GM23338 (cell line): ENCODE data around the gene SNX32. TPM values are rescaled to one million over a fixed set of nuclear protein-coding genes. Genes with fewer than 3 reads are reported as not detected.
A peak's percentile ranks its signal among the peaks of the same experiment; 100 is the strongest.

Source experiments
- ATAC-seq: fragments of 200-7000 bp; cut with Tn5 transposase; 3 replicates; pipeline ENCODE4 v1.9.1; 2020
- DNase-seq: peaks from one replicate; pipeline ENCODE4 v3.0.0-alpha.2; 2015; ENCODE audit warnings: low spot score
- H2AFZ ChIP-seq: fragments of 200-600 bp; sonication (generic); 2 replicates; pipeline ENCODE4 v1.8.0; 2016; ENCODE audit warnings: antibody characterized with exemption, mild to moderate bottlenecking, moderate library complexity
- H3F3A ChIP-seq: fragments of 200-600 bp; sonication (generic); replicated peaks from 2 replicates; pipeline ENCODE4 v1.8.0; 2017; ENCODE audit warnings: antibody characterized with exemption, mixed run types, low read depth
- H3K27ac ChIP-seq: fragments of 200-600 bp; sonication (generic); 2 replicates; pipeline ENCODE4 v1.6.1; 2016; ENCODE audit warnings: low read depth
- H3K27me3 ChIP-seq: fragments of 200-600 bp; sonication (generic); 2 replicates; pipeline ENCODE4 v1.8.0; 2016; ENCODE audit warnings: mild to moderate bottlenecking, mixed run types, moderate library complexity; ENCODE audit not compliant: insufficient read depth
- H3K36me3 ChIP-seq: fragments of 200-600 bp; sonication (generic); 2 replicates; pipeline ENCODE4 v1.8.0; 2016; ENCODE audit warnings: mild to moderate bottlenecking; ENCODE audit not compliant: insufficient read depth
- H3K4me1 ChIP-seq: fragments of 200-600 bp; sonication (generic); 2 replicates; pipeline ENCODE4 v1.8.0; 2016; ENCODE audit warnings: mild to moderate bottlenecking, moderate library complexity; ENCODE audit not compliant: insufficient read depth
- H3K4me2 ChIP-seq: fragments of 200-600 bp; sonication (generic); 2 replicates; pipeline ENCODE4 v1.7.1; 2017; ENCODE audit warnings: mixed run types
- H3K4me3 ChIP-seq: fragments of 200-600 bp; sonication (generic); 2 replicates; pipeline ENCODE4 v1.6.1; 2016; ENCODE audit warnings: mixed run types
- H3K79me2 ChIP-seq: fragments of 200-600 bp; sonication (generic); replicated peaks from 2 replicates; pipeline ENCODE4 v1.8.0; 2017; ENCODE audit warnings: mild to moderate bottlenecking; ENCODE audit not compliant: insufficient read depth
- H3K9me2 ChIP-seq: fragments of 200-600 bp; sonication (generic); 2 replicates; pipeline ENCODE4 v1.8.0; 2017; ENCODE audit not compliant: insufficient read depth
- H4K20me1 ChIP-seq: fragments of 200-600 bp; sonication (generic); replicated peaks from 2 replicates; pipeline ENCODE4 v1.8.0; 2017; ENCODE audit warnings: mild to moderate bottlenecking; ENCODE audit not compliant: insufficient read depth
- H3K27ac Mint-ChIP-seq: 2 replicates; pipeline ENCODE4 v1.8.0; 2020; ENCODE audit warnings: inconsistent platforms, mild to moderate bottlenecking, moderate library complexity, mixed read lengths
- H3K27me3 Mint-ChIP-seq: 3 replicates; pipeline ENCODE4 v1.8.0; 2022; ENCODE audit warnings: low read depth, mild to moderate bottlenecking, moderate library complexity, mixed read lengths, inconsistent platforms; ENCODE audit not compliant: insufficient read depth, poor library complexity
- H3K36me3 Mint-ChIP-seq: 3 replicates; pipeline ENCODE4 v1.8.0; 2021; ENCODE audit warnings: low read depth, mild to moderate bottlenecking, inconsistent platforms, moderate library complexity, mixed read lengths
- H3K4me1 Mint-ChIP-seq: 3 replicates; pipeline ENCODE4 v1.8.0; 2020; ENCODE audit warnings: mild to moderate bottlenecking, inconsistent platforms, mixed read lengths
- H3K4me3 Mint-ChIP-seq: 3 replicates; pipeline ENCODE4 v1.8.0; 2021; ENCODE audit warnings: moderate library complexity, mild to moderate bottlenecking, inconsistent platforms, mixed read lengths
- H3K9me3 Mint-ChIP-seq: 3 replicates; pipeline ENCODE4 v1.8.0; 2020; ENCODE audit warnings: moderate library complexity, mild to moderate bottlenecking, inconsistent platforms, mixed read lengths
- CTCF ChIP-seq, 2 experiments: fragments of 200-600 bp in 1 of 2; sonication (generic) in 1 of 2; conservative IDR thresholded peaks; 2 replicates each; pipeline versions ENCODE4 v1.5.1 to v1.6.1; 2016 to 2017; ENCODE audit warnings: antibody characterized with exemption in 2 of 2, low read depth in 2 of 2, mild to moderate bottlenecking in 2 of 2, moderate library complexity in 1 of 2
- EZH2 ChIP-seq: fragments of 200-600 bp; sonication (generic); IDR thresholded peaks from one replicate; pipeline ENCODE4 v1.8.0; 2017; ENCODE audit warnings: antibody characterized with exemption, mild to moderate bottlenecking, low read depth; ENCODE audit not compliant: unreplicated experiment
- EZH2phosphoT487 ChIP-seq: fragments of 200-600 bp; sonication (generic); IDR thresholded peaks from one replicate; pipeline ENCODE4 v1.8.1; 2018; ENCODE audit warnings: antibody characterized with exemption; ENCODE audit not compliant: unreplicated experiment
- JUNB ChIP-seq: IDR thresholded peaks from one replicate; pipeline ENCODE4 v1.6.1; 2016; ENCODE audit warnings: antibody characterized with exemption; ENCODE audit not compliant: unreplicated experiment
- POLR2AphosphoS5 ChIP-seq: IDR thresholded peaks from 2 replicates; pipeline ENCODE4 v1.6.1; 2016; ENCODE audit warnings: antibody characterized with exemption, low read depth
- ZNF114 ChIP-seq: fragments of 250-450 bp; sonication (Bioruptor Pico); IDR thresholded peaks from 2 replicates; pipeline ENCODE4 v1.5.0; 2020; ENCODE audit warnings: mild to moderate bottlenecking, moderate library complexity
- ZNF331 ChIP-seq: fragments of 250-450 bp; sonication (Bioruptor Pico); IDR thresholded peaks from 2 replicates; pipeline ENCODE4 v1.5.0; 2020; ENCODE audit warnings: low read depth, mild to moderate bottlenecking, moderate library complexity
- polyA plus RNA-seq: library from polyadenylated mRNA; unstranded; fragments of >200 nt; fragmentation: Nextera tagmentation; extraction: Ambion mirVana; gene quantifications from 2 replicates; pipeline ENCODE4 v1.2.1, GENCODE V29; 2016
- total RNA-seq: library from RNA; depleted of rRNA; stranded (reverse); fragments of >200 nt; shearing (Covaris generic); gene quantifications from 2 replicates; pipeline ENCODE4 v1.2.3, GENCODE V29; 2014

The SNX32 gene
- total and polyA plus RNA-seq, 2 experiments from 2014 or later, result 0.49 to 1.2 TPM

- H3K9me2 ChIP-seq, result no peaks in the 10 kb centered on the region
- Mint-ChIP-seq H3K27ac (no peak overlapping the region), H3K9me3 (peaks cover 12% of the 10 kb centered on the region), H3K4me3 (peak overlapping the region; percentile 1; the same call in 1 of the 3 replicates), H3K4me1 (peaks cover 20% of the 10 kb centered on the region), H3K27me3 (peaks cover 53% of the 10 kb centered on the region), H3K36me3 (peaks cover 55% of the 10 kb centered on the region)
- no peak overlapping the region for H3K4me3 ChIP-seq
- peak; percentile 49 for ATAC-seq
- peaks cover 26% of the 10 kb centered on the region for H4K20me1 ChIP-seq
- peaks cover 28% of the 10 kb centered on the region for H3K36me3 ChIP-seq
- no peak overlapping the region for H3K4me2 ChIP-seq
- peak; percentile 90 for DNase-seq
- peaks cover 25% of the 10 kb centered on the region for H3K79me2 ChIP-seq
- H2AFZ ChIP-seq, result no peak overlapping the region
- H3K27me3 ChIP-seq, result no peaks in the 10 kb centered on the region
- H3F3A ChIP-seq, result peaks cover 49% of the 10 kb centered on the region
- no peaks in the 10 kb centered on the region; the same call in 1 of the 2 replicates for H3K4me1 ChIP-seq
- TF ChIP-seq ZNF331 (CRISPR knock-in tag) (no peak), CTCF (conservative IDR thresholded peaks at IDR 0.05; ENCODE audit: low read depth in 2 of 2) (peak; percentile 82 to 92)
- no peak overlapping the region for H3K27ac ChIP-seq
These were observed 17.4 kb downstream of the SNX32 start for GRCh38 chr11:65851083-65851579.

GRCh38 chr11:65851811-65852507, 18.2 kb downstream of the SNX32 start:
- no peak overlapping the region for H3K27ac Mint-ChIP-seq
- peak overlapping the region; percentile 1; the same call in 1 of the 3 replicates for H3K4me3 Mint-ChIP-seq
- Histone ChIP-seq H4K20me1 (peaks cover 33% of the 10 kb centered on the region), H3K36me3 (peaks cover 28% of the 10 kb centered on the region), H3F3A (peaks cover 57% of the 10 kb centered on the region), H3K27me3 (no peaks in the 10 kb centered on the region), H3K79me2 (peaks cover 33% of the 10 kb centered on the region), H3K27ac (peak overlapping the region; percentile 32; the same call in 1 of the 2 replicates), H3K4me3 (no peak overlapping the region), H3K9me2 (no peaks in the 10 kb centered on the region), H2AFZ (no peak overlapping the region), H3K4me1 (peaks cover 3% of the 10 kb centered on the region), H3K4me2 (no peak overlapping the region)
- DNase-seq (no peak), ATAC-seq (peak; percentile 0; the same call in 2 of the 3 replicates)
- TF ChIP-seq ZNF331 (CRISPR knock-in tag), result no peak
- peak; percentile 32 for TF ChIP-seq POLR2AphosphoS5
- H3K9me3 Mint-ChIP-seq, result peaks cover 12% of the 10 kb centered on the region
- H3K4me1 Mint-ChIP-seq, result peaks cover 27% of the 10 kb centered on the region
- H3K36me3 Mint-ChIP-seq, result peaks cover 64% of the 10 kb centered on the region
- H3K27me3 Mint-ChIP-seq, result peaks cover 59% of the 10 kb centered on the region

GRCh38 chr11:65852508-65853245, 18.9 kb downstream of the SNX32 start:
- Mint-ChIP-seq H3K27me3 (peaks cover 60% of the 10 kb centered on the region), H3K4me1 (peaks cover 27% of the 10 kb centered on the region), H3K4me3 (no peak overlapping the region), H3K36me3 (peaks cover 64% of the 10 kb centered on the region), H3K27ac (no peak overlapping the region), H3K9me3 (peaks cover 12% of the 10 kb centered on the region)
- no peak for DNase-seq
- Histone ChIP-seq H3K27me3 (no peaks in the 10 kb centered on the region), H3K36me3 (peaks cover 28% of the 10 kb centered on the region), H3K4me1 (peaks cover 3% of the 10 kb centered on the region), H3K79me2 (peaks cover 39% of the 10 kb centered on the region), H3K9me2 (no peaks in the 10 kb centered on the region), H3F3A (peaks cover 63% of the 10 kb centered on the region), H4K20me1 (peaks cover 33% of the 10 kb centered on the region), H2AFZ (no peak overlapping the region), H3K4me3 (no peak overlapping the region), H3K27ac (no peak overlapping the region), H3K4me2 (no peak overlapping the region)
- peak; percentile 1; the same call in 1 of the 3 replicates for ATAC-seq
- no peak for TF ChIP-seq JUNB
- TF ChIP-seq EZH2phosphoT487, result no peak
- TF ChIP-seq ZNF114 (CRISPR knock-in tag), result no peak
- no peak for TF ChIP-seq EZH2
